22Rv1 (cell line): ENCODE measurements around the gene SIK2.

Source experiments
- H3K27ac ChIP-seq: fragments of 450-650 bp; 2 replicates; pipeline ENCODE4 v1.5.1; 2017
- CTCF ChIP-seq: fragments of 450-650 bp; IDR thresholded peaks from 2 replicates; pipeline ENCODE4 v1.5.1; 2017; ENCODE audit warnings: mild to moderate bottlenecking
- ZFX ChIP-seq: fragments of 450-650 bp; IDR thresholded peaks from 2 replicates; pipeline ENCODE4 v1.6.1; 2017; ENCODE audit warnings: antibody characterized with exemption, borderline replicate concordance

The SIK2 gene

DNA sequence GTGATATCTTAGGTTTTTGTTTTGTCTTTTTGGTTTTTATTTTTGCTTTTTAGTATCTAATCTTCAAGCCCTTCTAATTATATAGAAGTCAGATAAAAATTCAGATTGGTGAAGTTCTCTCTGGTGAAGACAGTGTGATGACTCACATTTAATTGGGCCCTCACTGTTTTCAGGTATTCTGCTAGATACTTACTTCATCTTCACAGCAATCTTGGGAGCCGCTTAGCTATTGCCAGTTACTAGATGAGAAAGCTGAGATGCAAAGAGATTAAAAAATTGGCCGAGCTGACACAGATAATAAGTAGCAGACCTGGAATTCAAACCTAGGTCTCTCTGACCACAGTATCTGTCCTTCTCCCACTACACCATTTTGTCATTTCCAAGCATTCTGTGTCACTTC, 88.9 kb downstream of the SIK2 start:
- no peak for TF ChIP-seq CTCF
- no peak for TF ChIP-seq ZFX
- no peak overlapping the region for H3K27ac ChIP-seq

DNA sequence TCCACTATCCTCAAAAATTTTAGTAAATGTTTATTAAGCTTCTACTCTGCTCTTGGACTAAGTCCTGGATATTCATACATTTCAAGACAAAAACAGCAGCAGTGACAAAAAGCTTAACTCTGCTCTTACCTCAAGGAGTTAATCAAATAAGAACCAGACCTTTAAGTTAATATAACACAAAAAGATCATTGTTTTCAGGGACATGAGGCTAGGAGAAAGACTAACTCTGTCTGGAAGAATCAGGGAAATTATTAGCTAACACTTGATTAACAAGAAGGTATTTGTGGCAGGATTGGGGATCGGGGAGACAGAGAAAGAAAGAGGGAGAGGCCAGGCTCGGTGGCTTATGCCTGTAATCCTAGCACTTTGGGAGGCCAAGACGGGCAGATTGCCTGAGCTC, 89.5 kb downstream of the SIK2 start:
- no peak for TF ChIP-seq ZFX
- no peak for TF ChIP-seq CTCF
- H3K27ac ChIP-seq: no peak overlapping the region

DNA sequence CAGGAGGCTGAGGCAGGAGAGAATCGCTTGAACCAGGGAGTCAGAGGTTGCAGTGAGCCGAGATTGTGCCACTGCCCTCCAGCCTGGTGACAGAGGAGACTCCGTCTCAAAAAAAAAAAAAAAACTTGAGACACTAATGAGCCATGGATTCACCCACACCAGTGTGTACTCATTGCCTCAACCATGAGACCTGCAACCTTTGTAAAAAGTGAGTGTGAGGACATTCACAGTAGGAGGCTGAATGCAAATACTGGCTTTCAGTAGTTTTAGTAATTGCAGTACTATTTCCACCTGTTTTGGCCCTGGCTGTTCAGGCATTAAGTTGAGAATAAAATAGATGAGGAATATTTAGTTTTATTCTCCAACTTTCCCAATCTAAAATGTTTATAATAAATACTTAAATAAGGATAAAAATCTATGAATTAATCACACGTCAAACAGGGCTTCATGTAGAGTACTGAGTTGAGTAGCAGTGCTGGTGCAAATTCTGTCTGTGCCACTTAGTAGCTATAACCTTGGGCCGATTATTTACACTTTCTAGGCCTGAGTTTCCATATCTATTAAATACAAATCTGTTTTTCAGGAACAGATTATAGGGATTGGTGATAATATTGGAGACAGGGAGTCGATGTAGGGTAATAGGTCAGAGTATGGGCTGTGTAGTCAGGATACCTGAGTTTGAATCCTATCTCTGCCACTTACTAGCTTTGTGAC, 91.1 kb downstream of the SIK2 start:
- no peak for TF ChIP-seq CTCF
- no peak for TF ChIP-seq ZFX
- H3K27ac ChIP-seq: no peak overlapping the region

GRCh38 chr11:111694851-111695250, 92.6 kb downstream of the SIK2 start:
- no peak overlapping the region for H3K27ac ChIP-seq
- no peak for TF ChIP-seq ZFX
- TF ChIP-seq CTCF: no peak

- TF ChIP-seq ZFX (no peak), CTCF (no peak)
- H3K27ac ChIP-seq: no peak overlapping the region
Measured at GRCh38 chr11:111696556-111696955, 94.3 kb downstream of the SIK2 start.

DNA sequence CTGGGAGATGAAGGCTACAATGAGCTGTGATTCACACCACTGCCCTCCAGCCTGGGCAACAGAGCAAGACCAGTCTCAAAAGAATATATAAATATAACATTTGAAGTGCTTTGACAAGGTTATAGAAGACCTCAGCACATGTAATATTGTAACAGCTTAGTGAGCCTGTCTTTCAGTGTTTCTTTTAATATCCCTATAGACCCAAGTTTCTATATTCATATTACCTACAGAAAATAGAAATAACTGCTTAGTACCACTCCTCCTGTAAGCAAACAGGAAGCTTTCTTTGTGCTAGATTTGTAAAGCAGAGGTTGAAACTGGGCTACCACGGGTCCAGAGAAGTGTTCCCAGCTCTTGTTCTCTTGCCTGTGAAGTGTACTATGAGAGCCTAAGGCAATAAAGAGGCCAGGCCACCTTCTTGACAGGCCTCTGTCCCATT, 95.7 kb downstream of the SIK2 start:
- TF ChIP-seq ZFX: no peak
- TF ChIP-seq CTCF: no peak
- H3K27ac ChIP-seq: no peak overlapping the region

- TF ChIP-seq CTCF (no peak), ZFX (no peak)
- no peak overlapping the region for H3K27ac ChIP-seq
Measured at GRCh38 chr11:111698852-111699559, 96.8 kb downstream of the SIK2 start.
